HG02852 (cell line): ENCODE measurements around the gene ABLIM1.

Experiments
- ATAC-seq: cut with Tn5 transposase; IDR thresholded peaks from one replicate; pipeline ENCODE4 v1.9.1; 2021; ENCODE audit warnings: mild to moderate bottlenecking, moderate library complexity; ENCODE audit not compliant: unreplicated experiment

ABLIM1 gene

GRCh38 chr10:114624951-114625780 lies 32.9 kb downstream of the ABLIM1 start:
- ATAC-seq, result no peak

GRCh38 chr10:114624422-114624821 lies 33.7 kb downstream of the ABLIM1 start:
- no peak for ATAC-seq

- no peak for ATAC-seq
Observed at GRCh38 chr10:114623661-114624294, 34.3 kb downstream of the ABLIM1 start.

- ATAC-seq, result no peak
Observed at GRCh38 chr10:114623155-114623554, 34.9 kb downstream of the ABLIM1 start.

GRCh38 chr10:114618722-114619121 lies 39.4 kb downstream of the ABLIM1 start:
- no peak for ATAC-seq

GRCh38 chr10:114616516-114616915 lies 41.6 kb downstream of the ABLIM1 start:
- ATAC-seq, result no peak

- ATAC-seq, result no peak
Observed at GRCh38 chr10:114616103-114616502, 42.0 kb downstream of the ABLIM1 start.

GRCh38 chr10:114615600-114616007 lies 42.5 kb downstream of the ABLIM1 start:
- ATAC-seq, result peak; percentile 87

GRCh38 chr10:114613237-114613979 lies 44.7 kb downstream of the ABLIM1 start:
- ATAC-seq, result no peak

- no peak for ATAC-seq
Observed at GRCh38 chr10:114611617-114612016, 46.5 kb downstream of the ABLIM1 start.

- ATAC-seq, result no peak
Observed at GRCh38 chr10:114609518-114610426, 48.3 kb downstream of the ABLIM1 start.

- no peak for ATAC-seq
Observed at GRCh38 chr10:114607358-114607998, 50.6 kb downstream of the ABLIM1 start.

- ATAC-seq, result no peak
Observed at GRCh38 chr10:114605155-114605797, 52.8 kb downstream of the ABLIM1 start.

GRCh38 chr10:114604357-114605130 lies 53.5 kb downstream of the ABLIM1 start:
- no peak for ATAC-seq

GRCh38 chr10:114603948-114604347 lies 54.1 kb downstream of the ABLIM1 start:
- ATAC-seq, result peak; percentile 48

GRCh38 chr10:114603303-114603702 lies 54.8 kb downstream of the ABLIM1 start:
- ATAC-seq, result no peak

GRCh38 chr10:114600057-114600456 lies 58.0 kb downstream of the ABLIM1 start:
- no peak for ATAC-seq

GRCh38 chr10:114596793-114597192 lies 61.3 kb downstream of the ABLIM1 start:
- no peak for ATAC-seq
